ENCODE measurements around the gene TBC1D10B. TPM values are rescaled to one million over a fixed set of nuclear protein-coding genes. Genes with fewer than 3 reads are reported as not detected.

TBC1D10B gene
- total RNA-seq, 4 donors from 2014 or later: 26.6 to 38.1 (median 33.5) TPM

GRCh38 chr16:30366511-30366910, 3.8 kb downstream of the TBC1D10B start:
- intact Hi-C loops (cut with DNase I): no loop called here
- H3K36me3 ChIP-seq: peaks cover 2 to 12% of the 10 kb centered on the region in 2 donors
- no peak overlapping the region for H3K4me3 ChIP-seq (replicated peaks in 1 of 3)
- no peaks in the 10 kb centered on the region for H3K27me3 ChIP-seq
- DNase-seq: no peak
- TF ChIP-seq POLR2A (IDR thresholded peaks at IDR 0.05): no peak
- TF ChIP-seq CTCF (IDR thresholded peaks at IDR 0.05): no peak
- H3K27ac ChIP-seq: no peak overlapping the region
- H3K9me3 ChIP-seq: no peaks in the 10 kb centered on the region
- peaks cover 16 to 36% of the 10 kb centered on the region in 2 donors for H3K4me1 ChIP-seq
- 77 to 83% methylated on average over 4 of the region's 4 CpGs for WGBS, 2 donors

GRCh38 chr16:30365200-30365599, 5.1 kb downstream of the TBC1D10B start:
- WGBS, 2 donors: 88 to 94% methylated on average over 9 to 10 of the region's 10 CpGs
- Histone ChIP-seq H3K27ac (no peak overlapping the region), H3K4me3 (replicated peaks in 1 of 3) (no peak overlapping the region), H3K36me3 (peaks cover 2 to 12% of the 10 kb centered on the region in 2 donors), H3K4me1 (peaks cover 16 to 32% of the 10 kb centered on the region in 2 donors), H3K27me3 (no peaks in the 10 kb centered on the region), H3K9me3 (no peaks in the 10 kb centered on the region)
- no peak for DNase-seq
- intact Hi-C loops (cut with DNase I): no loop called here
- no peak for TF ChIP-seq POLR2A (IDR thresholded peaks at IDR 0.05)
- TF ChIP-seq CTCF (IDR thresholded peaks at IDR 0.05): no peak

- intact Hi-C loops (cut with DNase I): no loop called here
- Histone ChIP-seq H3K27me3 (no peaks in the 10 kb centered on the region), H3K27ac (no peak overlapping the region), H3K9me3 (no peaks in the 10 kb centered on the region), H3K4me3 (replicated peaks in 1 of 3) (no peak overlapping the region), H3K4me1 (peaks cover 4 to 13% of the 10 kb centered on the region in 2 donors), H3K36me3 (peaks cover 25 to 32% of the 10 kb centered on the region in 2 donors)
- 97% methylated on average over 7 of the region's 7 CpGs for WGBS, 2 donors
- DNase-seq: no peak
- TF ChIP-seq POLR2A (IDR thresholded peaks at IDR 0.05): no peak
- no peak for TF ChIP-seq CTCF (IDR thresholded peaks at IDR 0.05)
Measured at GRCh38 chr16:30361180-30361579, 9.1 kb downstream of the TBC1D10B start.

- H3K36me3 ChIP-seq: peaks cover 23 to 26% of the 10 kb centered on the region in 2 donors
Measured at GRCh38 chr16:30359871-30360170, 10.5 kb downstream of the TBC1D10B start.

More at GRCh38 chr16:30359871-30360170, 10.5 kb downstream of the TBC1D10B start:
- WGBS, 2 donors: 85 to 89% methylated on average over 6 of the region's 6 CpGs
- no peak overlapping the region for H3K27ac ChIP-seq
- H3K9me3 ChIP-seq: no peaks in the 10 kb centered on the region
- no peak overlapping the region for H3K4me3 ChIP-seq (replicated peaks in 1 of 3)
- TF ChIP-seq CTCF (IDR thresholded peaks at IDR 0.05) (no peak), POLR2A (IDR thresholded peaks at IDR 0.05) (no peak)
- H3K27me3 ChIP-seq: no peaks in the 10 kb centered on the region
- H3K4me1 ChIP-seq: peaks cover 13 to 14% of the 10 kb centered on the region in 2 donors
- intact Hi-C loops (cut with DNase I): no loop called here
- DNase-seq: no peak
